Measurements from ENCODE around the gene POLR2E.

Gene POLR2E

GRCh38 chr19:1047696-1048147 lies 47.5 kb downstream of the POLR2E start:
- no peak for DNase-seq (ENCODE audit: low spot score)

DNA sequence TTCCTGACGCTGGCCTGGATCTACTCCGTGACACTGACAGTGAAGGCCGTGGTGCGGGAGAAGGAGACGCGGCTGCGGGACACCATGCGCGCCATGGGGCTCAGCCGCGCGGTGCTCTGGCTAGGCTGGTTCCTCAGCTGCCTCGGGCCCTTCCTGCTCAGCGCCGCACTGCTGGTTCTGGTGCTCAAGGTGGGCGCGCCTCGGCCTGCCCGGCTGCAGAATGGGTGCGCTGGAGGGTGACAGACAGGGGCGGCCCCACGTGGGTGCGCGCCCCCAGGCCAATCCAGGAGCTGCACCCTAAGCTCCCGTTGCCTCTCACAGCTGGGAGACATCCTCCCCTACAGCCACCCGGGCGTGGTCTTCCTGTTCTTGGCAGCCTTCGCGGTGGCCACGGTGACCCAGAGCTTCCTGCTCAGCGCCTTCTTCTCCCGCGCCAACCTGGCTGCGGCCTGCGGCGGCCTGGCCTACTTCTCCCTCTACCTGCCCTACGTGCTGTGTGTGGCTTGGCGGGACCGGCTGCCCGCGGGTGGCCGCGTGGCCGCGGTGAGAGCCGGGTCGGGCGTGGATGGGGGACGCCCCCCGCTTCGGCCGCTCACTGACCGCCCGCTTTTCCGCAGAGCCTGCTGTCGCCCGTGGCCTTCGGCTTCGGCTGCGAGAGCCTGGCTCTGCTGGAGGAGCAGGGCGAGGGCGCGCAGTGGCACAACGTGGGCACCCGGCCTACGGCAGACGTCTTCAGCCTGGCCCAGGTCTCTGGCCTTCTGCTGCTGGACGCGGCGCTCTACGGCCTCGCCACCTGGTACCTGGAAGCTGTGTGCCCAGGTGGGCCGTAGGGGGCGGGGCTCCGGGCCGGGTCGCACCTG lies 48.1 kb downstream of the POLR2E start:
- DNase-seq (ENCODE audit: low spot score): no peak

DNA sequence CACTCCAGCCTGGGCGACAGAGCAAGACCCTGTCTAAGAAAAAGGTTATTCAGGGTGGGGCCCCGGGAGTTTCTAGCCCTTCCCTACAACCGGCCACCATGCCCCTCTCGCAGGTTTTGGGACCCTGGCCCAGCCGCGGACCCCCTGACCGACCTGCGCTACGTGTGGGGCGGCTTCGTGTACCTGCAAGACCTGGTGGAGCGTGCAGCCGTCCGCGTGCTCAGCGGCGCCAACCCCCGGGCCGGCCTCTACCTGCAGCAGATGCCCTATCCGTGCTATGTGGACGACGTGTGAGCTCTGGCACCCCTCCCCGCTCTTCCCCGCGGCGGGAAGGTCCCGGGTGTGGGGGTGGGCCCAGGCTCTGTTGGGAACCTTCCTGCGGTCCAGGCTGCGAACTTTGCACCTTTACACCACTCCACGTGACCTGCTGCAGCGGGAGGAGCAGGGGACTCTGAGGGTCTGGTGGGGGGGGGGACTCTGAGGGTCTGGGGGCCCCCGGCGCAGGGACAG lies 49.0 kb downstream of the POLR2E start:
- DNase-seq (ENCODE audit: low spot score): no peak

GRCh38 chr19:1045247-1045603 lies 50.0 kb downstream of the POLR2E start:
- peak; percentile 77 for DNase-seq (ENCODE audit: low spot score)

- DNase-seq (ENCODE audit: low spot score): no peak
Measured at GRCh38 chr19:1042689-1043511, 52.3 kb downstream of the POLR2E start.

DNA sequence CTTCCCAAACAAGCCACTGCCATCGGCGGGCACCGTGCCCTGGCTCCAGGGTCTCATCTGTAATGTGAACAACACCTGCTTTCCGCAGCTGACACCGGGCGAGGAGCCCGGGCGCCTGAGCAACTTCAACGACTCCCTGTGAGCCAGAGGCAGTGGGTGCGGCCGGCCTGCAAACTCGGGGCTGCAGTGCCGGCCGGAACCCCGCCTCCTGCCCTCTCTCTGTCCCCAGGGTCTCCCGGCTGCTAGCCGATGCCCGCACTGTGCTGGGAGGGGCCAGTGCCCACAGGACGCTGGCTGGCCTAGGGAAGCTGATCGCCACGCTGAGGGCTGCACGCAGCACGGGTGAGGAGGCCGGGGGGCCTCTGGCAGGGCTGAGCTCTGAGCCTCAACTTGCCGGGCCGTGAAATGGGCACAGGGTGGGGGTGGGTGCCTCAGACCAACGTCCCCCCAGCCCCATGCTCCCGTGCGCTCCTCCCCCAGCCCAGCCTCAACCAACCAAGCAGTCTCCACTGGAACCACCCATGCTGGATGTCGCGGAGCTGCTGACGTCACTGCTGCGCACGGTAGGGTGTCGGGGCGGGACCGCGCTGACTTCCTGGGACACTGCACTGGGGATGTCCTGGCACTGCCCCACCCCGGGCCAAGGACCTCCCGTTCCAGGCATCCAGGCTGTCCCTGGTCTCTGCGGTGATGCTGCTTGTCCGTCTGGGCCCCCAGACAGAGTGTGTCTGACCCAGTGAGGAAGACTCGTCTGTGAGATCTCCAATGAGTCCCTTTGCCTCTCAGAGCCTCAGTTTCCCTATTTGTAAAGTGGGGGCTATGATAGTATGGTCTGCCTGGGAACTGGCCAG lies 53.1 kb downstream of the POLR2E start:
- no peak for DNase-seq (ENCODE audit: low spot score)

GRCh38 chr19:1041272-1041834 lies 53.8 kb downstream of the POLR2E start:
- DNase-seq (ENCODE audit: low spot score): no peak

DNA sequence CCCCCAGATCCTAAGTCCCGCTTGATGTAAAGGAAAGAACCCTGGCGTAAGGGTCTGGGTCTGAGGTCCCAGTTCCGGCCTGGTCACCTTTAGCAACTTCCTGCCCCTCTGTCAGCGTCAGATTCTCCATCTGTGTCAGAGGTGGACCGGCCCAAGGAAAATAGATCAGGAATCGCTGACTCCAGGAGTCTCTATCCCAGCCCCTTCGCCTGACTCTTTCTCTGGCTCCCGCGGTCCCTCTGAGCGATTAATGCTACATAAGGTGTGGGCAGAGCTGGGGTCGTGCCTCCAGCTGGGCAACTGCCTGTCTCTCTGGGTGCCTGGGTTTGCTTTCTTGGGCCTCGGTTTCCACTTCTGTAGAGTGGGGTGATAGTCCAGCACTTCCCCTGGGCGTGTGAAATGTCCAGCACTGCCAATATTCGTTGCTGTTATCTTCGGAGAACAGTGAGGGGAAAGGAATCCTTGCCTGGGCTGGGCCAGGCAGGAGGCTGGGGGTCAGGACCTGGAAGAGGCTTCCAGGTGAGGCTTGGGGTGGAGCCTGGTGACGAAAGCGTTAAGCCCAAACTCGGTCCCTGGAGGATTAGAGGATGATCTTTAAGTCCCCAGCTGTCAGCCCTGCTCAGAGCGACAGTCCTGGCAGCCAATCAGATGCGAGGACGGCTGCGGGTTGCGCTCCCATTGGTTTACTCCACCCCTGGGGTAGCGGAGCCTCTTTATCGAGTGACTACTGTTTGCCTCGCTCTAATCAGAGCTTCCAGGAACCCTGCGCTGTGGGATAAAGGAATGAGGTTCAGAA lies 54.5 kb downstream of the POLR2E start:
- DNase-seq (ENCODE audit: low spot score): peak; percentile 97

DNA sequence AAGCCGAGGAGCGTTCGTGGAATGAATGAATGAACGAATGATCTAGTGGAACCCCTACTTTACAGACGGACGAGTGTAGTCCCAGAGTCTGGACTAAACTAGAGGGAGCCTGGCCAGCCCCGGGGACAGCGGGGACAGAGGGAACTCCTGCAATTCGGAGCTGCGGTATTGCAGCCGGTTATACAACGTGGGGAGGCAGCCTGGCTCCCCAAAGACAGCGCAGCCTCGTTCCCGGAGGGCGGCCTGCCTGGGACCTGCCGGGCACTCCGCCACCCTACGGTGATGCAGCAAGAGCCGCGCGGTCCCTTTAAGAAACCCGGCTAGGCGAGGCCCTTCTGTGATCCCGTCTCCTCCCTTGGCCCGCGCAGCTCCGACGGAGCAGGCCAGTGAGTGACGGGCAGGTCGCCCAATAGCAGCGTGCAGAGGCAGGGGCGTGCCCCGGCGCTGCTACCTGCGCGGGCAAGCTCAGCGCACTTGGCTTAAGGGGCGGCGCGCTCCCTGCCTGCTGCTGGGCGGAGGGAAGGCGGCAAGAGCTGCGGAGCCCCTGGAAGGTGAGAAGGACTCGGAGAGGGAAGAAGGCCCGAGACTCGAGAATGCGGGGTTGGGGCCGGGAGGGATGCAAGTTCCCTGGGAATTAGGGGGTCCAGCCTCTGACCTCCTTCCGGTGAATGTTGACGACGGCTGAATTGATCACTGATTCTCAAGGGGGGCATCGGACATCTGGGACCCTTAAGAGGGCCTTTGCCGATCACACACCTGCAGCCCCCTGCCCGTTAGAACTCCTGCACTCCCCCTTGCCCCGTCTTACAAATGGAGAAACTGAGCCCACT lies 55.3 kb downstream of the POLR2E start, which contains the start of gene ABCA7:
Gene ABCA7 (plus strand): TSS at position 462 of the 830 bp plus-strand sequence. CDS start 1,255 bp downstream, outside the sequence.
- peak; percentile 99 for DNase-seq (ENCODE audit: low spot score)

DNA sequence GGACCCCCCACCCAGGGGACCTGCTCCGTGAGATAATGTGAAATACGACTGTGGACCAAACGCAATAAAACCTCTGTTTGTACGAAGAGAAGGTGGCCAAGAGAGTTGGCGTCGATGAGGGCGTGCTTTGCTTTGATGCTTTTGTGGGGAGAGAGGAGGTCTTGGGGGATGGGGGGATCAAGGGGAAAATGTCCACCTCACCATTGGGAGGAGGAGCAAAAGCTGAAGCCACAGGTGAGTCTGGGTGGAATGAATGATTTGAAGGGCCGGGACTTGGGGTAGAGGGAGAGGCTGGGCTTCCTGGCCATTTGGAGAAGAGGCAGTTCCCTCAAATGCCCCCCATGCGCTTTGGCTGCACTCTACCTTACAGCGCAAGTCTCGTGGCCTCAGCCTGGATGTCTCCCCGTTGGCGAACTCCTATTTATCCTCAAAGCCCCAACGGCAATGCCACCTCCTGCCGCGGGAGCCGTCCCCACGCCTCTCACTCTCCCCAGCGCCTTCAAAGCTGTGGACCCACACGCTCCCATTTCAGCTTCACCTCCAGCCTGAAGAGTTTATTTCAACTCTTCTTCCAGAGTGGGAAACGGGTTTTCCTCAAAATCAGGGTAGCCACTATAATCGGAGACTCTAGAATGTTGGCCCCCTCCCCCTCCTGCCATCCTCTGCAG lies 56.1 kb downstream of the POLR2E start:
- no peak for DNase-seq (ENCODE audit: low spot score)

DNA sequence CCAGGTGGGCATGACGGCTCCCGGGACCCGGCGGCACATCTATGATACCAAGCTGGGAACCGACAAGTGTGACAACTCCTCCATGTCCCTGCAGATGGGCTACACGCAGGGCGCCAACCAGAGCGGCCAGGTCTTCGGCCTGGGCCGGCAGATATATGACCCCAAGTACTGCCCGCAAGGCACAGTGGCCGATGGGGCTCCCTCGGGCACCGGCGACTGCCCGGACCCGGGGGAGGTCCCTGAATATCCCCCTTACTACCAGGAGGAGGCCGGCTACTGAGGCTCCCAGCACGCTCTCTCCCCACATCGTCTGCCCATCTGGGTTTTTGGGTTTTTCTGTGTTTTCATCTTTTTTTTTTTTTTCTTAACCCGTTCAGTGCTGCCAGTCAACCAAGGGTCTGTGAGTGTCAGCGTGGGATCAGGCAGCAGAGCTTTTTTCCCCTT lies 57.5 kb downstream of the POLR2E start:
- DNase-seq (ENCODE audit: low spot score): no peak

All from hematopoietic multipotent progenitor cell treated with erythropoietin and hydrocortisone succinate and interleukin-3 and kit ligand, for 17 days (in vitro differentiated cells).